Measurements from ENCODE around the gene TTC12. TPM values are rescaled to one million over a fixed set of nuclear protein-coding genes. Genes with fewer than 3 reads are reported as not detected.

The TTC12 gene
- total and polyA plus RNA-seq, 2 of the 4 experiments (the other 2 are of a cell fraction): 10.0 to 14.7 TPM

- Histone ChIP-seq H2AK5ac (ENCODE audit: low read depth, low read length) (no peak overlapping the region), H2BK5ac (ENCODE audit: low read depth, low read length, poor library complexity, severe bottlenecking) (no peak overlapping the region), H3K56ac (ENCODE audit: extremely low read depth, insufficient read depth, low read length) (no peak overlapping the region), H3K4me1 (ENCODE audit: control insufficient read depth, insufficient read depth, low read length) (no peaks in the 10 kb centered on the region), H4K91ac (ENCODE audit: insufficient read depth, low read depth, low read length) (no peak overlapping the region), H3K23ac (ENCODE audit: low read depth, low read length) (no peak overlapping the region), H2BK15ac (ENCODE audit: low read depth, low read length) (no peak overlapping the region), H2AK9ac (replicated peaks; ENCODE audit: low read depth, low read length, poor library complexity) (no peak overlapping the region), H3K27ac (ENCODE audit: insufficient read depth, low read length) (no peak overlapping the region), H2BK120ac (ENCODE audit: low read depth, low read length) (no peak overlapping the region), H3K4me2 (ENCODE audit: low read depth, low read length) (no peak overlapping the region), H3K4me3 (ENCODE audit: insufficient read depth, low read depth, low read length) (no peak overlapping the region), H3K4ac (ENCODE audit: low read depth, low read length) (no peak overlapping the region), H2AFZ (replicated peaks; ENCODE audit: low read length, poor library complexity) (no peak overlapping the region), H3K9me3 (ENCODE audit: control insufficient read depth, insufficient read depth, low read length) (no peaks in the 10 kb centered on the region), H3K18ac (ENCODE audit: low read depth, low read length) (no peak overlapping the region), H2BK20ac (ENCODE audit: low read depth, low read length) (no peak overlapping the region), H4K5ac (ENCODE audit: low read depth, low read length) (no peak overlapping the region), H4K20me1 (ENCODE audit: insufficient read depth, low read length) (no peaks in the 10 kb centered on the region), H3K79me1 (ENCODE audit: low read depth in 1 of 2, low read length in 2 of 2) (no peaks in the 10 kb centered on the region), H3K36me3 (ENCODE audit: control insufficient read depth, insufficient read depth, low read length) (no peaks in the 10 kb centered on the region), H3K27me3 (ENCODE audit: control insufficient read depth, insufficient read depth, low read length) (peaks cover 20% of the 10 kb centered on the region), H4K8ac (ENCODE audit: low read depth in 2 of 2, low read length in 2 of 2) (no peak overlapping the region), H3K14ac (replicated peaks; ENCODE audit: low read depth, low read length) (no peak overlapping the region), H3K9me1 (ENCODE audit: insufficient read depth, low read length) (no peaks in the 10 kb centered on the region), H3K9ac (ENCODE audit: low read depth, low read length) (no peak overlapping the region)
- ATAC-seq (ENCODE audit: low read depth): no peak
- no peak for DNase-seq
- POLR2A ChIA-PET (ENCODE audit: unreplicated experiment): no interaction called here
- no TSS peak for BruUV-seq (replicated peaks)
- TF ChIP-seq RAD21 (IDR thresholded peaks at IDR 0.05; ENCODE audit: low read length) (no peak), SMC3 (IDR thresholded peaks at IDR 0.05; ENCODE audit: low read depth, low read length) (no peak), MAFK (IDR thresholded peaks at IDR 0.05; ENCODE audit: low read depth, low read length) (no peak), FOS (IDR thresholded peaks at IDR 0.05; ENCODE audit: low read depth, low read length) (no peak), MAZ (IDR thresholded peaks at IDR 0.05; ENCODE audit: borderline replicate concordance, low read depth, low read length) (no peak), BHLHE40 (IDR thresholded peaks at IDR 0.05; ENCODE audit: low read depth, low read length) (no peak), CTCF (conservative IDR thresholded peaks at IDR 0.05; ENCODE audit: low read depth, low read length) (no peak), CEBPB (IDR thresholded peaks at IDR 0.05; ENCODE audit: low read depth, low read length) (no peak), RCOR1 (IDR thresholded peaks at IDR 0.05; ENCODE audit: insufficient replicate concordance, low read length) (no peak), CHD1 (IDR thresholded peaks at IDR 0.05; ENCODE audit: low read depth, low read length) (no peak), MXI1 (IDR thresholded peaks at IDR 0.05; ENCODE audit: borderline replicate concordance, low read depth, low read length) (no peak), RFX5 (IDR thresholded peaks at IDR 0.05; ENCODE audit: low read depth, low read length) (no peak), NFE2L2 (IDR thresholded peaks at IDR 0.05; ENCODE audit: low read depth, low read length) (no peak), POLR2A (IDR thresholded peaks at IDR 0.05; ENCODE audit: low read depth, low read length) (no peak)
- TF ChIP-seq, protein P1, sequence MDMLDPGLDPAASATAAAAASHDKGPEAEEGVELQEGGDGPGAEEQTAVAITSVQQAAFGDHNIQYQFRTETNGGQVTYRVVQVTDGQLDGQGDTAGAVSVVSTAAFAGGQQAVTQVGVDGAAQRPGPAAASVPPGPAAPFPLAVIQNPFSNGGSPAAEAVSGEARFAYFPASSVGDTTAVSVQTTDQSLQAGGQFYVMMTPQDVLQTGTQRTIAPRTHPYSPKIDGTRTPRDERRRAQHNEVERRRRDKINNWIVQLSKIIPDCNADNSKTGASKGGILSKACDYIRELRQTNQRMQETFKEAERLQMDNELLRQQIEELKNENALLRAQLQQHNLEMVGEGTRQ (IDR thresholded peaks at IDR 0.05; ENCODE audit: low read depth, low read length): no peak
- TF ChIP-seq, protein P2, sequence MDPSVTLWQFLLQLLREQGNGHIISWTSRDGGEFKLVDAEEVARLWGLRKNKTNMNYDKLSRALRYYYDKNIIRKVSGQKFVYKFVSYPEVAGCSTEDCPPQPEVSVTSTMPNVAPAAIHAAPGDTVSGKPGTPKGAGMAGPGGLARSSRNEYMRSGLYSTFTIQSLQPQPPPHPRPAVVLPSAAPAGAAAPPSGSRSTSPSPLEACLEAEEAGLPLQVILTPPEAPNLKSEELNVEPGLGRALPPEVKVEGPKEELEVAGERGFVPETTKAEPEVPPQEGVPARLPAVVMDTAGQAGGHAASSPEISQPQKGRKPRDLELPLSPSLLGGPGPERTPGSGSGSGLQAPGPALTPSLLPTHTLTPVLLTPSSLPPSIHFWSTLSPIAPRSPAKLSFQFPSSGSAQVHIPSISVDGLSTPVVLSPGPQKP (IDR thresholded peaks at IDR 0.05; ENCODE audit: borderline replicate concordance, low read depth, low read length): no peak
- intact Hi-C loops (cut with micrococcal nuclease) (no loop called here), in situ Hi-C loops (cut with MboI; ENCODE audit: low sequenced_read_pairs) (no loop called here), dilution Hi-C loops (cut with HindIII; ENCODE audit: low sequenced_read_pairs, unreplicated experiment) (no loop called here)
- CTCF ChIA-PET: no interaction called here
- WGBS, 2 experiments (ENCODE audit: extremely low coverage in 2 of 2, insufficient read length in 1 of 2): 20% methylated on average over 1 of the region's 9 CpGs; no CpG with 5 or more reads in 1 of the 2 experiments
Observed at GRCh38 chr11:113408887-113409286, 94.5 kb downstream of the TTC12 start.

All from IMR-90 (cell line).